HG03521 (cell line): ENCODE data around the gene CEP162.
"Not testable (repeated sequence)": the region's sequence is repeated elsewhere in the genome, so short reads cannot be mapped to it uniquely, and the experiment has no call there.

ENCODE experiments used
- ATAC-seq: cut with Tn5 transposase; IDR thresholded peaks from one replicate; pipeline ENCODE4 v1.9.1; 2021; ENCODE audit warnings: mild to moderate bottlenecking, moderate library complexity; ENCODE audit not compliant: unreplicated experiment

Gene CEP162, protein sequence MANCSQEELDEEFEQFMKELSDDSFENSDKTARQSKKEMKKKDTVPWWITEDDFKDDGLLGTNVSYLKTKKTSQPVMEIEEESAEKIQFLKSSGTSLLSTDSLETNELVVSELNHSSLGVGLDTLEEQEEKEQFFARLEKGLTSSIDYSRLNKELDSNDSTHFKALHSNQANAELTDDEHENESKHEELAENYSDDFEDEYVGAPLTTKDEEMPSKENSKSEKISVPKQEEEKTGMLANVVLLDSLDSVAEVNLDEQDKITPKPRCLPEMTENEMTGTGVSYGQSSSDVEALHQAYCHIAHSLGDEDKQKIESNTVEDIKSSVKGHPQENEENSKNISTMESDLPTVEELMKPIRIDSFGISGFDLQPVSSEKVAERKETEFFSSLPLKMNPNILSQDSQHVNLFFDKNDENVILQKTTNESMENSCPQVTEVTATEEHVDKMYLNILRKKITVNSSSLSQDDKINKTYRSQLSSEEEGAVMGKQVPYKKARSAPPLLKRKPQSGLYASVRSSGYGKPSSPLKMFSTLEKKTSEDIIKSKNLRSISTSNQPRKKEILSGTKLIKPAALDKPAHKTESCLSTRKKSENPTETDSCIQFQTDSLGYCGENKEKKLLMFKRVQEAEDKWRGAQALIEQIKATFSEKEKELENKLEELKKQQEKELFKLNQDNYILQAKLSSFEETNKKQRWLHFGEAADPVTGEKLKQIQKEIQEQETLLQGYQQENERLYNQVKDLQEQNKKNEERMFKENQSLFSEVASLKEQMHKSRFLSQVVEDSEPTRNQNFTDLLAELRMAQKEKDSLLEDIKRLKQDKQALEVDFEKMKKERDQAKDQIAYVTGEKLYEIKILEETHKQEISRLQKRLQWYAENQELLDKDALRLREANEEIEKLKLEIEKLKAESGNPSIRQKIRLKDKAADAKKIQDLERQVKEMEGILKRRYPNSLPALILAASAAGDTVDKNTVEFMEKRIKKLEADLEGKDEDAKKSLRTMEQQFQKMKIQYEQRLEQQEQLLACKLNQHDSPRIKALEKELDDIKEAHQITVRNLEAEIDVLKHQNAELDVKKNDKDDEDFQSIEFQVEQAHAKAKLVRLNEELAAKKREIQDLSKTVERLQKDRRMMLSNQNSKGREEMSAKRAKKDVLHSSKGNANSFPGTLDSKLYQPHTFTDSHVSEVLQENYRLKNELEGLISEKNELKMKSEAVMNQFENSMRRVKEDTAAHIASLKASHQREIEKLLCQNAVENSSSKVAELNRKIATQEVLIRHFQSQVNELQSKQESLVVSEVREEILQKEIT (N-terminal part only)

DNA sequence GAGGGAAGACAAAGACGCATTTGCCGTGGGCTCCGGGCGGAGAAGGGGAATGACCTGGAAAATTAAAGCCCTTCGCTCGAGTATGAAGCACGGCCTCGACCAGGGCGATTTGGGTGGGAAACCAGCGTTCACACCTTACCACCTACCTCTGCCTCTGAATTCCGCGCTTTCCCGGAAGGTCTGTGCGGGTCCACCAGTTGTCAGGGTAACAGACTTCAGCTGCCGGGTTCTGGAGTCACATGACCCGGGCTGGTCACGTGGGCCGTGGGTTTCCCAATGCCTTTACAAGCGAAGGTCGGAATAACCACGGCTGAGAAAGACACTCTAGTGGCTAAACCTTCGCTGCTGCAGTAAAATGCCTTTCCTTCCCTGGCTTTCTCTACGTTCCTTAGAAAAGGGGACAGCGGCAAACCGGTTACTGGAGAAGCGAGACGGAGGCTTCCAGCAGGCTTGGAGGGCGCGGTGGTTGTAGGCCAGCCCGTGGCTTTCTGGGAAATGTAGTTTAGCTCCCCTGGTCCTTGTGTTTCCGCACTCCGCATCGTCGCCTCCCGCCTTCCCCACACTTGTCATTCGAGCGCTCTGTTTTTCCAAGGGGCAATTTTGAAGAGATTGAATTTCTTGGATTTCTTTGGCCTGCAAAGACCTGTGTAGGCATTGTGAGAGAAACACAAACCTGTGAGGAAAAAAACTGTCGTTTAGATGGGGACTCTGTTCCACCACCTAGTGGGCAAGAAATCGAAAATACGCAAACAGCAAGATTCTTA lies at the start of gene CEP162:
Gene CEP162 (minus strand): TSS at position 210 of the 764 bp plus-strand sequence. CDS start 1,250 bp downstream, outside the sequence.
- ATAC-seq, result peak; percentile 96

DNA sequence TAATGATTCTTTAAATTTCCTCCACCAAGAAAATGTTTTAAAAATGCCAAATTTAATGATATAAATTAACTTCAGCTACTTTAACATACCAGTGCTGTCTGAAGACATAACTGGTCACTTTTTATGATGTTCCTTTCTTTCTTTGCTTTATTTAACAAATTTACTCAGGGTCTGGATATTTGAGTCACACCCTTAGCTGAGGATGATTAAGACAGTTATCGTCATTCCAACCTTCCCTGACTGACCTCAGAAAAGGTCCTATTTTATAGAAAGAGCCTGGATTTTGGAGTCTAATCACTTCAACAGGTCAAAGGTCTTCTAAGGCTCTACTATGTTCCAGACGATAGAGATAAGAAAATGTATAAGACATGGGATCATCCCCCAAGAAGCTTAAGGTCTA lies 47.4 kb upstream of the CEP162 start:
- ATAC-seq, result no peak

DNA sequence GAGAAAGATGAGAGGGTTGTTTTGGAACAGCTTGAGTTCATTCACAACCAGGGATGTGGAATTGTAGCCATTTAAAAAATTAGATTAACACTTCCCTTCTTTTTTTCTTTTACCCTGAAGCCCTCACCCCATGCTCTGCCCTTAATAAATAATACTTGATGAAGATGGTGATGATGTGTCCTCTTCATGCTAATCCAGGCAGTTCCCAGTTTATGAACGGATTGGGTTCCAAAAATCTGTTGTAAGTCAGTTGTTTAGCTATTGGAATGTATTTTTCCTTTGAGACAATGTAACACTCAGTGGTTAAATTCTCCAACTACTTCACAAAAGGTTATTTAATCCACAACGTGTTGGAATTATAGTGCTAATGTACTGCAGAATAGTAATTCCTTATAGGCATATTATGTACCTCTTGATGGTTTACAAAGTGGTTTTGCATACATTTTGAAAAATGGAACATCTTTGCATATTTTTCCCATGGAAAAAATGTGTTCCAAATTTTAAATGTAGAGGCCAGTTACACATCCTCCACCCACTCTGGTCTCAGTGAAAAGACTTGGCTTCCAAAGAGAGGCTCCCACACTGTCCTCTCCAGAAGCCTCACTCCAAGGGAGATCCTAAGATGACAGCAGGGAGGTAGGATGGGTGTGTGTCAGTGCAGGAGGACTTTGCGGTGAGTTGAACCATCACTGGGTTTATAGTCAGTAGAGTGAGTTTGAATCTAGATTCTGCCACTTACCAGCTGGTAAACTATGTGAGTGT lies 45.8 kb upstream of the CEP162 start:
- ATAC-seq, result no peak

DNA sequence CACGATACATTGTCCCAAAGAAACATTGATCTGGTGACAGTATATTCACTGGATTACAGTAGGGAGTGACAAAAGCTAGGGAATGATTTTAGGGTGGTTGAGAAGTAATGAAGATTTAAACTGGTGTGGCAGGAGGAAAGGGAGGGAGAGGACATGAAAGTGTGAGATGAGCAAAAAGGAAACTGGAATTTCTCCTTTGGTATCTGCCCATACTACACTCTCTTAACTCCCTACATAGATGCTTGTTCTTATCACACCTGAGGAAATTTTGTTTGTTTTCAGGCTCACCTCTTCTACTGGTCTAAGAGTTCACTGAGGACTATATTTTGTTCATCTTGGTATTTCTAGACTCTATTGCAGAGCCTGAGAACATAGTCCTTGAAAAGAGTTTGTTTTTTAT lies 44.9 kb upstream of the CEP162 start:
- ATAC-seq, result no peak

DNA sequence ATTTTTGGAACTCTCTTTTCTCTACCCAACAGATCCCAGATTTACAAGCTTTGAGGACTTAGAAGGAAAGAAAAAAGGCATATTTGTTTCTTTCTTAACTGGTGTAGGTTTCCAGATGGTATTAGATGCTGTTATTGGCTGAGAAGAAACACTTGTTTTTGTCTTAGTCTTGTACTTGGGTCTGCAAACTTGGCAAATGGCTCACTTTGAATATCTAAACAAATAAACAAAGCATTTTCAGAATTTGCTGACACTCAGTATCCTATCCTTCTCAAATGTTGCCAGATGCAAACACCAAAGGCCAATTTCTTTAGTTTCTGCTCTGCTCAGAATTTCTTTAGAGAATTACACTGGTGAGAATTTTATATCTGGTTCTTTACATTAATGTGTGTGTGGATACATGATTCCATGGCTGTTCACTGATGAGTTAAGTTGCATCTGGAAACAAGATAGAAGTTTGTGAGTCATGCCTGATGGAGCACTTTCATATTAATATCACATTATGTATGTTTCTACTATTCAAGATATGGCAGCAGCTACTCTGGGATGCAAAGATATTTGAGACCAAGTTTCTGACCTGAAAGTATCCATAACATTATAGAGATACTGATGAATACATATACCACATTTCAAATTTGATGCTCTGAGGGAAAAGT lies 43.7 kb upstream of the CEP162 start:
- no peak for ATAC-seq

DNA sequence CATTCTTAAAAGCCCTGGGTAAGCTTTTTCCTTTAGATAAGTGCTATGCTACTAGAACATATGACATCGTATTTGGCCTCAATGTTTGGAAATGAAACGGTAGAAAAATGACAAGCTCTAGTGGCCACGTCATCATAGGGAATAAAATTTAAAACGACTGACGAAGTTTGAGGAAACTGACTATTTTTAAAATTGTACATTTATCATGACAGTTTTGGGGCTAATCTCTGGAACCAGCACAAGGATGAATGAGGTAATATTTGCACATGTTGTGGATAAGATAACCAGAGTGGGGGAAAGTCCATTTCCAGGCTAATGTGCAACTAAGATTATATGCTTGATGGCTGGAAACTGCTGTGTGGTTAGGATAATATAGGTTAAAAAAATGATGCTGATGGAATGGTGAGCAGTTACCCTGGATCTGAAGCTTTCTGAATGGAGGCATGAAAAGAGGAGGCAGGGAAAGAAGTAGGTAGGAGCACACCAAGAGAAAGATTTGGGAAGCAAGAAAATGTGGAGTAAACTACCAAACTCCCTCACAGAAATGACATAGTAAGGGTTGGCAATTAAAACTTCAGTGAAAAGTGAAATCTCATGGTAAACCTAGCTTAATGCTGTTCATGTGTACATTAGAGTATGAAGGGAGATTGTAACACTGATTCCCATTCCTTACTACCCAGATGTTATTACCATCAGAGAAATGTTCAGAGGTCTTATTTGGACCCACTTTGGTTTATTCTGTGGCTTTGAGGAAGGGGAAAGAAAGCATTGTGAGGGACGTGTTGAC lies 42.7 kb upstream of the CEP162 start:
- no peak for ATAC-seq

DNA sequence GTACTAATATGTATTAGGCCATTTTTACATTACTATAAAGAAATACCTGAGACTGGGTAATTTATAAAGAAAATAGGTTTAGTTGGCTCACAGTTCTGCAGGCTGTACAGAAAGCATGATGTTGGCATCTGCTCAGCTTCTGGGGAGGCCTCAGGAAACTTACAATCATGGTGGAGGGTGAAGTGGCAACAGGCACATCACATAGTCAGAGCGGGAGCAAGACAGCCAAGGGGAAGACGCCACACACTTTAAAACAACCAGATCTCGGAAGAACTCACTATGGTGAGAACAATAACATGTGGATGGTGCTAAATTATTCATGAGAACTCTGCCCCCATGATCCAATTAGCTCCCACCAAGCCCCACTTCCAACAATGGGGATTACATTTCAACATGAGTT lies 41.3 kb upstream of the CEP162 start:
- ATAC-seq, result no peak

DNA sequence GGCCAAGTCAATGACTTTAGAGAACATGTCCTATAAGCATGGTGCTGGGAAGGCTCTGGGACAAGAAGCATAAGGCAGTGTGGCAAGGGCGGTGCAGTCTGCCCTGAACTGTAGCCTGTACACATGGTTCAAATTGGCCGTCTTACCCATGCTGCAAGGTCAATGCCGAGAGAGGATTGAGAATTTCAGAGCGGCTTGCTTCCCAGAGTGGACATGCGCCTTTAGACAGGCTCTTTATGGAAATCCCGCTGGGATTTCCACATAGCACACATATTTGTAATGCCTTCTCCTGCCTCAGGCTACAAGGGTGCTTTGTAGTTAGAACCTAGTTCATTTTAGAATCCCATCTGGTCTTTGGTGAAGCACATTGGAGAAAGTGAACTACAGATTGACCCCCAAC lies 36.1 kb upstream of the CEP162 start:
- ATAC-seq, result no peak

DNA sequence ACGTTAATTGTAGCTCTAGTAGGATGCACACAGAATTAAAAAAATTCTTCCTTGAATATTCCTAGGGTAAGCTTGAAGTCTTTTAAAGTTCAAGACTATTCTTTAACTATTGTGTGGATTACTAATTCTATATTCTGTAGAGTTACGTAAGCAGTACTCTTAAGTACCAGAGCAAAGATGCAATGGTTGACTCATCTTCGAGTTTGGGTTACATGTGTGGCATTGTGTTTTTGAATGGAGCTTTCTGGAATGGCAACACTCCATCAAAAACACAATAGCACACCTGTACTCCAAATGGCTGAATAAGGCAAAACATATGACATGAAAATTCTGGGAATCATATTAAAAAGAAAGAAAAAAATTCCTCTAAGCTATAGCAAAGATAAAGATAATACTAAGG lies 33.5 kb upstream of the CEP162 start:
- no peak for ATAC-seq

DNA sequence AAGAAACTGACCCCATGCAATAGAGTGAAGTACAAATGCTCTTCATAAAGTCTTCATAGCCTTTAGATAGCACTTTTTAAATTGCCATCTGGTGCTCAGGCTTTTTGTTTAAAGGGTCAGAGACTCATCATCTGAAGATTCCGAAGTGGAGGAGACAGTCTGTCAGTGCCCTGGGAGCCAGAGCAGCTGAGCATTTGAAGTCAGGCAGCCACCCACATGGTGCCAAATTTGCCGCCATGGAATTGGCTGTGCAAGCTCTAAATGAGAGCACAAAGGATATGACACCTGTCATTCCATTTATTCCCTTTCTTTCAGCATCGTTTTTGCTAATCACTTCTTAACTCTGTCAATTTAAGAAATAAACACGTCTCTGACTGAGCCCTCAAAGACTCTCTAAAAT lies 32.8 kb upstream of the CEP162 start:
- ATAC-seq, result no peak

DNA sequence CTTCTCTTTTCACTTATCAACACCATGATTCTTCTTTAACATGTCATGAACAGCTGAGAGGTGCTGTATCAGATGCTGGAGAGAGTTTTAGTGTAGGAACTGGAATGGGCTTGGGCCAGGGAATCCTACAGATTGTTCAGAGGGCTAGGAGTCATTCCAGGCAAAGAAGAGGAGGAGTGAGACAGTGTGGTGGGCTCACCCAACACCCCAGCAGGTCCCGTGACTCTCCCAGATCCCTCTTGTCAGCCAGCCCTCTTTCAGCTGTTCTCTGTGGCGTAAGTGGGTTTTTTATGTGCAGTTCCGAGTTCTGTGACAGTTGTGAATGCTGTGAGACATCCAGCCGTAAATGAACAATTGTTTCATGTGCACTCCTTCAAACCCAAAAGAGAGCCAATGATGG lies 31.4 kb upstream of the CEP162 start:
- ATAC-seq, result no peak

DNA sequence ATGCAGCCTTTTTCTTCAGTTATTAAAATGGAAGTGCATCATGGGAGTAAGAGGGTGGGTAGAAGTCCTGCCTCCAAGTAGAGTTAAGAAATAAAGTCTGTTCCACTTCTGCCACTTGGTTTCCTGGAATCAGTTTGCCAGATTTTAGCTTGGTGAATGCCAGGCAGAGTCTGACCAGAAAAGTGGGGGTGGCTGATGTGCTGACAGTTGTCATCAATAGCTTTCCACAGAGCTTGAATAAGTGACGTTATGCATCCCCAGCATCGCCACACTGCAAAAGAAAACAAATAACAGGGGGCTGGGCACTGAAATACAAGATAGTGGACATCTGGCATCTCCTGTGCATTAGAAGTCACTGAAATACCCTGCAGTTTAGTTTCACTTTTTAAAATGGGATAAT lies 30.8 kb upstream of the CEP162 start:
- no peak for ATAC-seq

DNA sequence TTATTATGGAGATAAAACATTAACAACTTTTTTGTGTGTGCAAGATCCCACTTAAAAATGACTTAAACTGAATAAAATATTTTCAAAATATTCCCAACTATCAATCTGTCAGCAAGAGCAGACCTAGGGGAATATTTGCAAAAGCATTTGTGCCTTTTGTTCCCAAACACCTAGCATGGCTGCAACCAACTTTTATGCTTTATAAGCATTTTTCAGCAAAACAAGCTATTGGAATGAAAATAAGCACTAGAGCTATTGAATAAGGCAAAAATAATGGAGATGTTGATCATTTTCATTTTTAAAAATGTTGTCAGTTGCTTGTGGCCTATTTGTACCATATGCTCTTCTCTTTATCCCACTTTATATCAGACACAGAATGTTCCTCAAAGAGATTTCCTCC lies 28.2 kb upstream of the CEP162 start:
- no peak for ATAC-seq

DNA sequence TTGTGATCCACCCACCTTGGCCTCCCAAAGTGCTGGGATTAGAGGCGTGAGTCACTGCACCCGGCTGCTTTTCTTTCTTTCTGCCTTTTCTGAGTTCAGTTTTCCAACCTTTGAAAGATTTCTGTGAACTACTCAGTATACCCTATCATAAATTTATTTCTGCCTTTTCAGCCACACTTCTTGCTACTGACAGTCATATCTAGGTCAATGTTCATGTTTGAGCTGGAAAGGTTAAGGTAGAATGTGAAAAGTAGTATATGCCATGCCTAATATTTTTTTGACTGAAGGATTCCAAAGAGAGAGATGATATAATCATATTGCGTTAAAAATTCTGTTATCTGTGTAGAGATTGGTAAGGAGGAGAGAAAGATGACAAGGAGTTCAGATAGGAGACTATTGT lies 25.9 kb upstream of the CEP162 start:
- ATAC-seq, result no peak

DNA sequence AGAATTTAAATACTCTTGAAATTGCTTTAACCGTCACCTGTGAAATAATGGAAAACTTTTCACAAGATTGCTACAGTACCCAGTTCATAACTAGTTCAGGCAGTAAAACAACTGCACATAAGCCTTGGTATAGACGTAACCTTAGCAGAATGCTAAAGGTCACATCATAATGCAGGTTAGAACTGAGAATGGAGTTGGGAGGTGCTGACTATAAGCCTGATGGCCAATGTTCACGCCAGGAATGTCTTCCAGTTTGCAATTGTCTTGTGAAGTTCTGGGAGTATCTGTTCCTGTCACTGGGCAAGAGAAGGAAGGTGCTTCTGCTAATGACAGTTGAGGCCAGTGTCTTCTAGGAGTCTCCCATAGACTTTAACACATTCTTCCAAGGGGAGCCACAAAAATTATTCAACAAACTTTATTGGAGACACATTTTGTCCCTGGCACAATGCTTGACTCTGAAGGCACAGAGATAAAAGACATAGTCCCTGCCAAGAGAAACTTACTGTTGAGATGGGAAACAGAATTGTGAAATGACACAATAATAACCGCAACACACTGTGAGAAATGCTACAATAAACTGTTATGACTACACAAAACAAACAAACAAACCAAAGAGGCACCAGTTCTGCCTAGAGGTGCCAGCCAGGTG lies 24.6 kb upstream of the CEP162 start:
- no peak for ATAC-seq

DNA sequence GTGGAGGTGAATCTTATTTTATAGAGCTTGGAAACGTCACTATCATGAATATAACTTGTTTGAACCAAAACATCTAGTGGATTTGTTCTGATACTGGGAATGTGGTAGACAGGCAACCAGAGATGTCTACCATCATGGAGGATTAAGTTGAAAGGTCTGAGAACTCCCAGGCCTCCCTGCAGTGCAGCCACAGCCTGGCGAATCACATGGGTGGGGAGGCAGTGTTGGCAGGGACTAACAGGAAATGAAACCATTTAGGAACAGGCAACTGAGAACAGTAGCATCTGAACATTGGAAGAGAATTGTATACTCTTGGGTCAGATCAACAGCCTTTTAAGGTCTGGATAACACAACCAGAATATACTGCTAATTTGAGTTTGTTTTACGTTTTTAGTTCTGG lies 22.3 kb upstream of the CEP162 start:
- no peak for ATAC-seq

DNA sequence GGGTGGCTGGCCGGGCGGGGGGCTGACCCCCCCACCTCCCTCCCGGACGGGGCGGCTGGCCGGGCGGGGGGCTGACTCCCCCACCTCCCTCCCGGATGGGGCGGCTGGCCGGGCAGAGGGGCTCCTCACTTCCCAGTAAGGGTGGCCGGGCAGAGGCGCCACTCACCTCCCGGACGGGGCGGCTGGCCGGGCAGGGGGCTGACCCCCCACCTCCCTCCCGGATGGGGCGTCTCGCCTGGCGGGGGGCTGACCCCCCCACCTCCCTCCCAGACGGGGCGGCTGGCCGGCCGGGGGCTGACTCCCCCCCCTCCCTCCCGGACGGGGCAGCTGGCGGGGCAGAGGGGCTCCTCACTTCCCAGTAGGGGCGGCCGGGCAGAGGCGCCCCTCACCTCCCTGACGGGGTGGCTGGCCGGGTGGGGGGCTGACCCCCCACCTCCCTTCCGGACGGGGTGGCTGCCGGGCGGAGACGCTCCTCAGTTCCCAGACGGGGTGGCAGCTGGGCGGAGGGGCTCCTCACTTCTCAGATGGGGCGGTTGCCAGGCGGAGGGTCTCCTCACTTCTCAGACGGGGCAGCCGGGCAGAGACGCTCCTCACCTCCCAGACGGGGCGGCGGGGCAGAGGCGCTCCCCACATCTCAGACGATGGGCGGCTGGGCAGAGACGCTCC lies 17.1 kb upstream of the CEP162 start:
- not testable (repeated sequence) for ATAC-seq
